CD4-positive, alpha-beta T cell treated with Interleukin-15 for 1 hour (primary cell): ENCODE results near the gene TAF3.
"Not testable (repeated sequence)": the region's sequence is repeated elsewhere in the genome, so short reads cannot be mapped to it uniquely, and the experiment has no call there.

Experiments used
- DNase-seq: peaks from one replicate; pipeline ENCODE4 v3.0.0-alpha.2; 2020

The TAF3 gene

GRCh38 chr10:7984325-7984724 is 166.0 kb downstream of the TAF3 start:
- DNase-seq: no peak

- DNase-seq: no peak
Measured at GRCh38 chr10:7984896-7985295, 166.6 kb downstream of the TAF3 start.

DNA sequence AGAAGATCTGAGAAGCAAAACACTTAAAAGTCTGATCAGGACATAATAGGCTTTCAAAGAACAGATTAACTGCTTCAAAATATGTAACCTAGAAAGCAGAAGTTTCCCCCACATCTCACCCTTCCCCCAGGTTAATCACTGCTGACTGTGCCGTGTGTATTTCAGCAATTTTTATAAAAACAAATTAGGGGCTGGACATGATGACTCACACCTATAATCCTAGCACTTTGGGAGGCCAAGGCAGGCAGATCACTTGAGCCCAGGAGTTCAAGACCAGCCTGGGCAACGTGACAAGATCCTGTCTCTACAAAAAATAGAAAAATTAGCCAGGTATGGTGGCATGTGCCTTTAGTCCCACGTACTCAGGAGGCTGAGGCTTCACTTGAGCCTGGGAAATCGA is 168.5 kb downstream of the TAF3 start:
- no peak for DNase-seq

DNA sequence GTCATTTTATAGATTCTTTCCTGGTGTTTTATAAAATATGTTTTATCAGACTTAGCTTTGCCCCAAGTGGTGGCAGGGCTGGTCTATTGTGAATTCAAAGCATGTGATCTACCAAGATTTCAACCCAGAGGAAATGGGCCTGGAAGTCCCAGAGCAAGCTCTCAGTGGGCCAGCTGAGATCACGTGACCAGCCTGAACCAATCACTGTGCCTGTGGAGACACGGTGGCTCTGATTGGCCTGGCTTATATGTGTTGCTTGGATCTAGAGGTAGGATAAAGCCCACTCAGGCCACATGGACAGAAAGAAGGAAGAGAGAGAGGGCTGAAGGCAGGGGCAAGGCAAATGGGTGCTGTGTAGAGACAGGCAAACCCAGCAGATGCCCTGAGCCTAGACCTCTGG is 170.7 kb downstream of the TAF3 start:
- DNase-seq: no peak

DNA sequence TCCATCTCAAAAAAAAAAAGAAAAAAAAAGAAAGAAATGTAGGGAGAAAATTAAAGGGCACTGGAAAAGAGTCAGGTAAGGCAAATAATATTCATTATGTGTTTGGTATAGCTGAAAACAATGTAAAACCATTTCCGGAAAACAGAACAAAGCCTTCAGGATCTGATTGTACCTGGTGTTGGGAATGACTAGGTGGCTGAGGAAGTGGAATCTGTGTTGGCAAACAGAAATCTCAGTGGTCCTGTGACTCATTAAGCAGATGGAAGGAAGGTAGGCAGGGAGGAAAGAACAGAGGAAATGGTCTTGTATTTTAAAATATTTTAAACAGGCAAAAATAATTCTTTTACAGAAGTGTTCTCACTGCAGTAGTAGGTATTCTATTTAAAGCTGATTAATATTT is 180.5 kb downstream of the TAF3 start:
- no peak for DNase-seq

DNA sequence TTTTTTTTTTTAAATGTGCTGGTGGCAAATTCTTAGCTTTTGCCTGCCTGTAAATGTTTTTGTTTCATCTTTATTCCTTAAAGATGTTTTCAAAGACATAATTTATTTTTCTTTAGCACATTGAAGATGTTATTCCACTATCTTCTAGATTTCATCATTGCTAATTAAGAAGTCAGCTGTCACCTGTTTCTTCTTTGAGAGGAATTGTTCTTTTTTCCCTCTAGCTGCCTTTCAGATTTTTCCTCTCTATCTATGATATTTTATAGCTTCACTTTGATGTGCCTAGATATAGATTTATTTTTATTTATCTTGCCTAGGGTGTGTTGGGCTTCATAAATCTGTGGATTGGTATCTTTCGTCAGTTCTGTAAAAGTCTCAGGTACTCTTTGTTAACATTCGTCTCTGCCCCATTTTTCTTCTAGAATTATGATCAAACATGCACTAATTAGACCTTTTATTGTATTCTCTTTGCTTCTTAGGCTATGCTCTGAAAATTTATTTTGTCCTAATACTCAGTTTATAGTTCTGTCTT is 186.2 kb downstream of the TAF3 start:
- no peak for DNase-seq

DNA sequence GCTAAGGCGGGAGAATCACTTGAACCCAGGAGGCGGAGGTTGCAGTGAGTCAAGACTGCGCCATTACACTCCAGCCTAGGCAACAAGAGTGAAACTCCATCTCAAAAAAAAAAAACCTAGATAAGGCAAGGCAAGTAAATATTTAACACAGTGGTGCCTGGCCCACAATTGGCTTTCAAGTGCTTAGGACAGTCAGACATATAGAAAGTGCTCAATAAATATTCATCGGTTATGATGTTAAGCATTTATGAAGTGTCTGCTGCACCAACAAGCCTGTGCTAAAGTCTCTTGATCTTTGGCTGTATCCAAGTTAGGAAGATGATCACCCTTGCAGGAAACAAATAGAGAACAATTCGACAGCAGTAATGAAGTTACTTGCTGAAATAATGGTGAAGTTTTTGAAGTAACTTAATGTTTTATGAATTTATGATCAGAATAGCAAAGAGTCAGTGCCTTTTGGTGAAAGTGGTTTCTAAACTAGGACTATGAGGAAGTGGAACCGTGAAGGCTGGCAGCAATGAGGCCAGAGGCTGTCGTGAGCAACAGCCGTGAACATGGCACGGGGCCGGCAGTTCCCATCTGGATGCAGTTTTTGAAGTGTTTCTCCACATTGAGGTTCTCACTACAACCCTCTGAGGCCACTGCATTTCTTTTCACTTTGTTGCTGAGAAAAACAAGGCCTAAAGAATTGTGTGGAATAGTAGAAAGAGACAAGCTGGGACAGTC is 188.1 kb downstream of the TAF3 start:
- DNase-seq: no peak

DNA sequence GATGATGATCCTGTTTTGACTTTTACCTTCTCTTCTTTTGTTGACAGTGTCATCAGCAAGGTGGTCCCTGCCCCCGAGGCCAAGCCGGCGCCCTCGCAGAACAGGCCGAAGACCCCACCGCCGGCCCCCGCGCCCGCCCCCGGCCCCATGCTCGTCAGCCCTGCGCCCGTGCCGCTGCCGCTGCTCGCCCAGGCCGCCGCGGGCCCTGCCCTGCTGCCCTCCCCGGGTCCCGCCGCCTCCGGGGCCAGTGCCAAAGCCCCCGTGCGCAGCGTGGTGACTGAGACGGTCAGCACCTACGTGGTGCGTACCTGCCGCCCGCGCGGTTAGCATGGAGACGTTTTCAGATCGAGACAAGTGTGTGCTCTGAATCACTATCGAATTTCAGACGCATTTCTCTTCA is 190.7 kb downstream of the TAF3 start:
- DNase-seq: no peak

- DNase-seq: no peak
Measured at GRCh38 chr10:8013006-8013405, 194.7 kb downstream of the TAF3 start.

DNA sequence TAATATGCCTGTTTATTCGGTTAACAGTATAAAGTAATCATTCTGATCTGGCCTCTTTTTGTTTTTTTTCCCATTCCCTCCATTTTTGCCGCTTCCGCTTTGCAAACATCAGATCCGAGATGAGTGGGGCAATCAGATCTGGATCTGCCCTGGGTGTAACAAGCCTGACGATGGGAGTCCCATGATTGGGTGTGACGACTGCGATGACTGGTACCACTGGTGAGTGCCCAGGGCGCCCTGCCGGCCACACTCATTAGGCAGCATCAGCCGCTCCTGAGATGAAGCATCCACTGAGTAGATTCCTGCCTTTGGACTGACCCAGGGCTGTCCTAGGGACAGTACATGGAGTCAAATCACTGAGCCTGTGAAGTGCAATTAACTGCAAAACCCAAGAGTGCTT is 195.3 kb downstream of the TAF3 start:
- DNase-seq: no peak

- no peak for DNase-seq
Measured at GRCh38 chr10:8014649-8015048, 196.3 kb downstream of the TAF3 start.

DNA sequence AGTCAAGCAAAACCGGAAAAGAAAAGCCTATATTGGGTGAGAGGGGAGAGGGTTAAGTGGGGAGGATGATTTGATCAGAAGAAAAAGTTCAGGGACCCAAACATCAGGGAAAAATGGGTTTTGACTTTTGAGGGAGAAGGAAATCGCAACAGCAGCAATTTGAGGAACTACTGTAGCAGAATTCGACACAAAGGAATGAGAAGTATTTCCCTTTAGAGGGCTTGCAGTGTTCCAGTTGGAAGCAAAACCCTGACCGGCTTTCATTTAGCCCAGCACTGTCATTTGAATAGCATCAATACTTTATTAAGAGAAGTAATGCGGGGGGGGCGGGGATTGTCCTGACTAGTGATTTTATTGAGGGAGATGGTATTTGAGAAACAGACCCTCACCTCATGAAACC is 199.0 kb downstream of the TAF3 start:
- no peak for DNase-seq

GRCh38 chr10:8023321-8023720 is 205.0 kb downstream of the TAF3 start:
- no peak for DNase-seq

DNA sequence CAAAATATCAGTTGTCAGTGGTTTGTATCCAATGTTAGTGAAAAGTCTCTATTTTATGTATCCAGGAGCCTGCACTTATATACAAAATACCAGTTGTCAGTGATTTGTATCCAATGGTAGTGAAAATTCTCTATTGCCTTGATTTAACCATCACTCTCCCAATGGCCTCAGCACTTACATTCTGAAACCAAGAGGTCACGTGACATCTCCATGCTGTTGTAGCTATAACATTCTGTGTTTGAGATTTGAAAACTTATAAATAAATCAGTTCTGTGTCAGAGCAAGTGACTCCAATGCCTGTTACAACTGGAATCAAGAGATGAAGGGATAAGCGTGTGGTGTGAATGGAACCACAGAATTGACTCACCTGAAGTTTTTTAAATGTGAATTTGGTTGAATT is 205.5 kb downstream of the TAF3 start:
- no peak for DNase-seq

- DNase-seq: no peak
Measured at GRCh38 chr10:8026349-8027259, 208.3 kb downstream of the TAF3 start.

GRCh38 chr10:8031211-8031610 is 212.9 kb downstream of the TAF3 start:
- not testable (repeated sequence) for DNase-seq

GRCh38 chr10:8032558-8032957 is 214.3 kb downstream of the TAF3 start:
- DNase-seq: no peak

- DNase-seq: no peak
Measured at GRCh38 chr10:8033812-8034465, 215.6 kb downstream of the TAF3 start.

DNA sequence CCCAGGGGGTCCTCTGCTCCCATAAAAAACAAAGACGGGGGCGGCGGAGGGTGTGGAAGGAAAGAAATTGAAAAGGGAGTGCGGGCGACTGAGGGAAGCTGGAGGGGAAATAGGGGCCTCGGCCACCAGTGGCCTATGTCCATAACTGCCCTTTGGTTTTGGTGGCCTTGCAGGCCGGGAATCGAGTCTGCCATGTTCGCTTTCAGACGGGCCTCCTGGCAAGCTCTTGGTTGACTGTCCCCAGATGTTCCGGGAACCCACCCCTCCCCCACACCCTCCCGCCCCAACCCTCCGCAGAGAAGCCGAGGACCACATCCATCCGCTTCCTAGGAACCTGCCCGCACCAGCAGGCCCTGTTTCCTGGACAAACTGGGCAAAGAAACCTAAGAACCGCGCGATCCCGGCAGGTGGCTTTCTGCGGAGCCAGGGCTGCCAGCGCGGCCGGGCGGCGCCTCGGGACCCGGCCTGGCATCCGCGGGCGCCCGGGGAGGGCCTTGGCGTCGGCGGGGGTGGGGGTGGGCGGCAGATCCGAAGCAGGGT is 216.2 kb downstream of the TAF3 start:
- DNase-seq: no peak

DNA sequence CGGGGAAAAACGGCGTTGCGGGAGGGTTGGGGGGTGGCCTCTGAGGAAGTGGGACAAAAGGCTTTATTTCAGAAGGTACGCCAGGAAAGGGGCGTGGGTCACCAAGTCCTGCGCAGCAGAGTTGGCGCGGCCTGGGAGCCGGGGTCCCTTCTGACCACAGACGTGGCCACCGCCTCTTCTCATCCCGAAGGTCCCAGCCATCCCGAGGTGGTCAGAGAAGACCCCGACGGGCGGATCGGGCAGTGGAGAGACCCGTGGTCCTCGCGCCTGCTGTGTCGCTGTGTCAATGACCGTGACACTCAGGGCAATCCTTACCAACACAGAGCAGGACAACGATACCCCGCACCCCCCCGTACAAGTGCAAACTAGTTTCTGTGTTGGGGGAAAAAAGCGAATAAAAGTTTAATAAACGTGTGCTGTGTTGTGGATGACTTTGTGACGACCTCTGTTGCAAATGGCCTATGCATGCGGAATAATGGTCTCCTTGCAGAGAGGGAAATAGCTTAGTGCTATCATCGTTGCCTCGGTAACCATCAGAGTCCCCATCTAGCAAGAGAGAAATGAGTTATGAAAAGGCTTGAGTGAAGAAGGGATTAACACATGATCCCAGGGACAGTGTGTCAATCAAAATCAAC is 216.8 kb downstream of the TAF3 start:
- DNase-seq: no peak

DNA sequence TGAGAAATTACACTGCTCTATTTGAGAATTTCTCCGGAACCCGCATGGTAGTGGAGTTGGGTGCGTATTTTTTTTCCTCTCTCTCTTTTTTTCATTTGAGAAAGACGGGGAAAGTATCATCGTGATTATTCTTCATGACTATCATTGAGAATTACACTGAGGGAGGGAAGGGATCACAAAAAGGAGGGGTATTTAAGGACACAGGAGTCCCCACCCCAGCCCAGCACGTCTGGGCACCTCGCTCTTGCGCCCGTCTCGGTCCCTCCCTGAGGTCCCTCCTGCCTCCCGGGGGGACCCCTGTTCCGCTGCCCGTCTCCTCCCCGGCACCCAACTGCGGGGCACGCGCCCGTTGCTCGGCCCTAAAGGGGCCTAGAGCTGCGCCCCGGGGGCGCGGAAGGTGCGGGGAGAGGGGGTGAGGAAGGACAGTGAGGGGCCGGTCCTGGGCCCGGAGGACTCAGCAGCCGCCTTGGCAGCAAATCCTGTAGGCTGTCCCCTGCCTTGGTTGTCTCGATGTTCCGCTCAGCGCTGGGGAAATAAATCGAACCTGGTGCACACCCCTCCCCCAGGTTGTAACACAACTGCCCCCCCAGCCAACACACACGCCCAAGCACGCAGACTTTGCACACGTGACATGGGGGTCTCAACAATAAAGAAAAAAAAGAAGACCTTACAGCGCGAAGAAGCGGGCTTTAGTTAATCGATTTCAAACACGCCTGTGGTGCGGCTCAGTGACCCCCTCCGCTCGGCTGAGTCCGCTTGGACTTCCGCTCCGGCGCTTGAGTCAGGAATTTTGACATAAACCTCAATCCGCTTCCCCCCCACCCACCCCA is 217.6 kb downstream of the TAF3 start:
- DNase-seq: no peak
